Liver (tissue), 9 donors: ENCODE results near the gene NUDT1. TPM values are rescaled to one million over a fixed set of nuclear protein-coding genes. Genes with fewer than 3 reads are reported as not detected.

Source experiments
- DNase-seq: peaks from one replicate; pipeline ENCODE4 v3.0.0-alpha.2; 2017; ENCODE audit warnings: low spot score
- H3K27ac ChIP-seq, 2 donors: one replicate each; pipeline ENCODE4 v1.7.0; 2013; ENCODE audit warnings: inconsistent platforms in 2 of 2, low read length in 2 of 2, control low read depth in 1 of 2, low read depth in 1 of 2, mild to moderate bottlenecking in 1 of 2
- H3K27me3 ChIP-seq, 4 donors: one replicate each; pipeline versions ENCODE4 v1.6.1 to v1.7.0; 2013; ENCODE audit warnings: low read length in 3 of 4, inconsistent platforms in 1 of 4, mild to moderate bottlenecking in 1 of 4, moderate library complexity in 1 of 4; ENCODE audit not compliant: control insufficient read depth in 4 of 4, insufficient read depth in 4 of 4
- H3K36me3 ChIP-seq, 4 donors: one replicate each; pipeline versions ENCODE4 v1.6.1 to v1.7.0; 2013; ENCODE audit warnings: low read length in 3 of 4, mild to moderate bottlenecking in 3 of 4, low read depth in 1 of 4, moderate library complexity in 1 of 4; ENCODE audit not compliant: control insufficient read depth in 4 of 4, insufficient read depth in 3 of 4
- H3K4me1 ChIP-seq, 4 donors: one replicate each; pipeline versions ENCODE4 v1.6.1 to v1.7.0; 2013; ENCODE audit warnings: low read length in 3 of 4, mild to moderate bottlenecking in 3 of 4, moderate library complexity in 1 of 4; ENCODE audit not compliant: control insufficient read depth in 4 of 4, insufficient read depth in 4 of 4
- H3K4me3 ChIP-seq, 3 donors: one replicate each; pipeline versions ENCODE4 v1.6.1 to v1.7.0; 2013; ENCODE audit warnings: low read length in 3 of 3, control low read depth in 1 of 3, low read depth in 1 of 3, mild to moderate bottlenecking in 1 of 3
- H3K9ac ChIP-seq, 2 donors: one replicate each; pipeline ENCODE4 v1.7.0; 2013; ENCODE audit warnings: low read length in 2 of 2, mild to moderate bottlenecking in 2 of 2, moderate library complexity in 2 of 2, control low read depth in 1 of 2, low read depth in 1 of 2
- H3K9me3 ChIP-seq, 4 donors: one replicate each; pipeline versions ENCODE4 v1.6.1 to v1.7.0; 2013; ENCODE audit warnings: low read length in 3 of 4; ENCODE audit not compliant: control insufficient read depth in 4 of 4
- EGR1 ChIP-seq, 2 donors: IDR thresholded peaks; 2 replicates each; pipeline ENCODE4 v1.6.1; 2016 to 2018; ENCODE audit warnings: antibody characterized with exemption in 2 of 2, low read depth in 2 of 2
- FOXA1 ChIP-seq: IDR thresholded peaks from 2 replicates; pipeline ENCODE4 v1.6.1; 2016; ENCODE audit warnings: antibody characterized with exemption
- FOXA2 ChIP-seq: IDR thresholded peaks from 2 replicates; pipeline ENCODE4 v1.6.1; 2016; ENCODE audit warnings: antibody characterized with exemption
- GABPA ChIP-seq, 2 donors: IDR thresholded peaks in 1 of 2; conservative IDR thresholded peaks in 1 of 2; 2 replicates each; pipeline ENCODE4 v1.6.1; 2016; ENCODE audit warnings: antibody characterized with exemption in 2 of 2, mild to moderate bottlenecking in 1 of 2, moderate library complexity in 1 of 2
- HNF4A ChIP-seq, 2 donors: conservative IDR thresholded peaks; 2 replicates each; pipeline ENCODE4 v1.6.1; 2016; ENCODE audit warnings: antibody characterized with exemption in 2 of 2, mild to moderate bottlenecking in 2 of 2
- HNF4G ChIP-seq: IDR thresholded peaks from 2 replicates; pipeline ENCODE4 v1.6.1; 2016; ENCODE audit warnings: antibody characterized with exemption
- JUND ChIP-seq, 2 donors: IDR thresholded peaks; 2 replicates each; pipeline ENCODE4 v1.6.1; 2016; ENCODE audit warnings: antibody characterized with exemption in 2 of 2
- RAD21 ChIP-seq, 2 donors: IDR thresholded peaks; 2 replicates each; pipeline ENCODE4 v1.6.1; 2016; ENCODE audit warnings: antibody characterized with exemption in 2 of 2, mild to moderate bottlenecking in 2 of 2
- RXRA ChIP-seq, 2 donors: IDR thresholded peaks; 2 replicates each; pipeline ENCODE4 v1.6.1; 2017 to 2018; ENCODE audit warnings: antibody characterized with exemption in 2 of 2, mild to moderate bottlenecking in 1 of 2
- SP1 ChIP-seq: IDR thresholded peaks from 2 replicates; pipeline ENCODE4 v1.6.1; 2018; ENCODE audit warnings: antibody characterized with exemption, mild to moderate bottlenecking
- TAF1 ChIP-seq: conservative IDR thresholded peaks from 2 replicates; pipeline ENCODE4 v1.6.1; 2016; ENCODE audit warnings: antibody characterized with exemption, mild to moderate bottlenecking
- YY1 ChIP-seq: IDR thresholded peaks from 2 replicates; pipeline ENCODE4 v1.6.1; 2016; ENCODE audit warnings: antibody characterized with exemption, mild to moderate bottlenecking
- WGBS: extraction: QIAGEN DNeasy Blood & Tissue Kit; methylation state at CpG from one replicate; pipeline ENCODE4 v1.1.7; 2013; 5-methylcytosine and 5-hydroxymethylcytosine counted together
- polyA plus RNA-seq, 2 donors: library from polyadenylated mRNA; stranded (reverse) in 1 of 2; unstranded in 1 of 2; fragments of 200-250 nt in 1 of 2; fragments of >200 nt in 1 of 2; fragmentation: Nextera tagmentation in 1 of 2; extraction: Ambion mirVana in 1 of 2; gene quantifications; one replicate each; pipeline versions ENCODE4 v1.2.1 to v1.2.3, GENCODE V29; 2013 to 2015
- total RNA-seq, 2 donors: library from RNA; depleted of rRNA; stranded (reverse); fragments of >200 nt; gene quantifications; one replicate each; pipeline ENCODE4 v1.2.3, GENCODE V29; 2014
- TF ChIP-seq, protein P1 (sequence below): IDR thresholded peaks from 2 replicates; pipeline ENCODE4 v1.6.1; 2016; ENCODE audit warnings: antibody characterized with exemption
- TF ChIP-seq, protein P2 (sequence below): IDR thresholded peaks from 2 replicates; pipeline ENCODE4 v1.6.1; 2016; ENCODE audit warnings: antibody characterized with exemption, mild to moderate bottlenecking
- TF ChIP-seq, protein P3 (sequence below): IDR thresholded peaks from 2 replicates; pipeline ENCODE4 v1.6.1; 2016; ENCODE audit warnings: antibody characterized with exemption
- TF ChIP-seq, protein P4 (sequence below): fragments of 150-350 bp; IDR thresholded peaks from 2 replicates; pipeline ENCODE4 v1.5.1; 2017; ENCODE audit warnings: improper control_type of control experiment, low read depth, low read length; ENCODE audit not compliant: missing input control
- TF ChIP-seq, protein P5 (sequence below): IDR thresholded peaks from 2 replicates; pipeline ENCODE4 v1.6.1; 2016; ENCODE audit warnings: antibody characterized with exemption
- donor health status: healthy.
- donor health status: healthy.
- donor health status: healthy.
- donor health status: healthy.
- donor health status: healthy.

Gene NUDT1
- total and polyA plus RNA-seq, 4 donors: 1.0 to 22.3 (median 3.1) TPM

DNA sequence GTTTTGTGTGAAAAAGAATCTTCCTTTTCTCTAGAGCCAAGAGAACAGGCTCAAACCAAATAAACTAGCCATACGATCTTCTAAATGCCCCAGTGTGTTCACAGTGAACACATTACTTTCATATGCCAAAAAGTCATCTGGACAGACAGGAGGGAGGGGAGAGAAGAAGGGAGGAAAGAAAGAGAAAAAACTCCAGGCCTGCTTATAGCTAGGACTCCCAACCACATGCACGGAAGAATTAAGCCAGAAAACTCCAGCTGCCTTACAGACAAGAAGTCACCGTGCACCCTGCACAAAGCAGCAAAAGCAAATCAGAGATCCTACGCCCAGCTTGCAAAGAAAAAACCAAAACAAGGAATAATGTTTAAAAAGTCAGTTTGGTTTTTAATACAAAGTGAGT, 37.9 kb downstream of the NUDT1 start:
- H3K9me3 ChIP-seq: no peaks in the 10 kb centered on the region
- no peak for TF ChIP-seq RAD21 (IDR thresholded peaks at IDR 0.05)
- no peak for TF ChIP-seq FOXA2
- TF ChIP-seq EGR1 (IDR thresholded peaks at IDR 0.05; ENCODE audit: low read depth in 2 of 2): no peak
- no peak for TF ChIP-seq GABPA (IDR thresholded peaks at IDR 0.05 in 1 of 2, conservative IDR thresholded peaks at IDR 0.05 in 1 of 2)
- TF ChIP-seq HNF4G: no peak
- TF ChIP-seq, protein P1, sequence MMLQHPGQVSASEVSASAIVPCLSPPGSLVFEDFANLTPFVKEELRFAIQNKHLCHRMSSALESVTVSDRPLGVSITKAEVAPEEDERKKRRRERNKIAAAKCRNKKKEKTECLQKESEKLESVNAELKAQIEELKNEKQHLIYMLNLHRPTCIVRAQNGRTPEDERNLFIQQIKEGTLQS: no peak
- no peak for TF ChIP-seq SP1
- no peak for TF ChIP-seq TAF1
- TF ChIP-seq, protein P2, sequence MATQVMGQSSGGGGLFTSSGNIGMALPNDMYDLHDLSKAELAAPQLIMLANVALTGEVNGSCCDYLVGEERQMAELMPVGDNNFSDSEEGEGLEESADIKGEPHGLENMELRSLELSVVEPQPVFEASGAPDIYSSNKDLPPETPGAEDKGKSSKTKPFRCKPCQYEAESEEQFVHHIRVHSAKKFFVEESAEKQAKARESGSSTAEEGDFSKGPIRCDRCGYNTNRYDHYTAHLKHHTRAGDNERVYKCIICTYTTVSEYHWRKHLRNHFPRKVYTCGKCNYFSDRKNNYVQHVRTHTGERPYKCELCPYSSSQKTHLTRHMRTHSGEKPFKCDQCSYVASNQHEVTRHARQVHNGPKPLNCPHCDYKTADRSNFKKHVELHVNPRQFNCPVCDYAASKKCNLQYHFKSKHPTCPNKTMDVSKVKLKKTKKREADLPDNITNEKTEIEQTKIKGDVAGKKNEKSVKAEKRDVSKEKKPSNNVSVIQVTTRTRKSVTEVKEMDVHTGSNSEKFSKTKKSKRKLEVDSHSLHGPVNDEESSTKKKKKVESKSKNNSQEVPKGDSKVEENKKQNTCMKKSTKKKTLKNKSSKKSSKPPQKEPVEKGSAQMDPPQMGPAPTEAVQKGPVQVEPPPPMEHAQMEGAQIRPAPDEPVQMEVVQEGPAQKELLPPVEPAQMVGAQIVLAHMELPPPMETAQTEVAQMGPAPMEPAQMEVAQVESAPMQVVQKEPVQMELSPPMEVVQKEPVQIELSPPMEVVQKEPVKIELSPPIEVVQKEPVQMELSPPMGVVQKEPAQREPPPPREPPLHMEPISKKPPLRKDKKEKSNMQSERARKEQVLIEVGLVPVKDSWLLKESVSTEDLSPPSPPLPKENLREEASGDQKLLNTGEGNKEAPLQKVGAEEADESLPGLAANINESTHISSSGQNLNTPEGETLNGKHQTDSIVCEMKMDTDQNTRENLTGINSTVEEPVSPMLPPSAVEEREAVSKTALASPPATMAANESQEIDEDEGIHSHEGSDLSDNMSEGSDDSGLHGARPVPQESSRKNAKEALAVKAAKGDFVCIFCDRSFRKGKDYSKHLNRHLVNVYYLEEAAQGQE: no peak
- TF ChIP-seq YY1: no peak
- H3K27ac ChIP-seq: no peak overlapping the region
- H3K4me1 ChIP-seq: peaks cover 0 to 5% (median 0%) of the 10 kb centered on the region in 4 donors
- DNase-seq: no peak
- 71% methylated on average over 4 of the region's 4 CpGs for WGBS
- no peak overlapping the region for H3K9ac ChIP-seq
- no peak overlapping the region for H3K4me3 ChIP-seq
- H3K27me3 ChIP-seq: no peaks in the 10 kb centered on the region
- peaks cover 0 to 3% (median 0%) of the 10 kb centered on the region in 4 donors for H3K36me3 ChIP-seq

DNA sequence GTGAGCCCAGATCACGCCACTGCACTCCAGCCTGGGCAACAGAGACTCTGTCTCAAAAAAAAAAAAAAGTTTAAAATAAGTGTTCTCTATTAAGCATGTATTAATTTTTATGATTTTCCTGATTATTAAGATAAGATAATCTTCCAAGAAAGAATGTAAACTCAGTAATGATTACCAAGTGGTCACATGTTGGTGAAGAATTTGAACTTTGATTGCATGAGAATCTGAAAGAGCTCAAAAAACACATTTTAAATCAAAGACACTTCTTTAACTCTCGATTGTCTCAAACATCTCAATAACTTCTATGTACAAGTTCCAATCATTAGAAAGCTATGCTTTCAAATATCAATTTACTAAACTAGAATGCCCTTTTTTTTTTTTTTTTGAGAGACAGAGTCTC, 38.4 kb downstream of the NUDT1 start:
- Histone ChIP-seq H3K36me3 (peaks cover 0 to 3% (median 0%) of the 10 kb centered on the region in 4 donors), H3K9ac (no peak overlapping the region), H3K4me1 (peaks cover 0 to 5% (median 0%) of the 10 kb centered on the region in 4 donors), H3K27ac (no peak overlapping the region), H3K9me3 (no peaks in the 10 kb centered on the region), H3K27me3 (no peaks in the 10 kb centered on the region), H3K4me3 (no peak overlapping the region)
- TF ChIP-seq FOXA1 (no peak), JUND (IDR thresholded peaks at IDR 0.05) (no peak), SP1 (no peak), RAD21 (IDR thresholded peaks at IDR 0.05) (no peak), GABPA (IDR thresholded peaks at IDR 0.05 in 1 of 2, conservative IDR thresholded peaks at IDR 0.05 in 1 of 2) (no peak), EGR1 (IDR thresholded peaks at IDR 0.05; ENCODE audit: low read depth in 2 of 2) (no peak), HNF4G (no peak), FOXA2 (no peak), RXRA (IDR thresholded peaks at IDR 0.05) (no peak), YY1 (no peak), HNF4A (conservative IDR thresholded peaks at IDR 0.05) (no peak)
- TF ChIP-seq, protein P3, sequence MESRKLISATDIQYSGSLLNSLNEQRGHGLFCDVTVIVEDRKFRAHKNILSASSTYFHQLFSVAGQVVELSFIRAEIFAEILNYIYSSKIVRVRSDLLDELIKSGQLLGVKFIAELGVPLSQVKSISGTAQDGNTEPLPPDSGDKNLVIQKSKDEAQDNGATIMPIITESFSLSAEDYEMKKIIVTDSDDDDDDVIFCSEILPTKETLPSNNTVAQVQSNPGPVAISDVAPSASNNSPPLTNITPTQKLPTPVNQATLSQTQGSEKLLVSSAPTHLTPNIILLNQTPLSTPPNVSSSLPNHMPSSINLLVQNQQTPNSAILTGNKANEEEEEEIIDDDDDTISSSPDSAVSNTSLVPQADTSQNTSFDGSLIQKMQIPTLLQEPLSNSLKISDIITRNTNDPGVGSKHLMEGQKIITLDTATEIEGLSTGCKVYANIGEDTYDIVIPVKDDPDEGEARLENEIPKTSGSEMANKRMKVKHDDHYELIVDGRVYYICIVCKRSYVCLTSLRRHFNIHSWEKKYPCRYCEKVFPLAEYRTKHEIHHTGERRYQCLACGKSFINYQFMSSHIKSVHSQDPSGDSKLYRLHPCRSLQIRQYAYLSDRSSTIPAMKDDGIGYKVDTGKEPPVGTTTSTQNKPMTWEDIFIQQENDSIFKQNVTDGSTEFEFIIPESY: no peak
- TF ChIP-seq, protein P1: no peak
- TF ChIP-seq, protein P2: no peak
- TF ChIP-seq, protein P4, sequence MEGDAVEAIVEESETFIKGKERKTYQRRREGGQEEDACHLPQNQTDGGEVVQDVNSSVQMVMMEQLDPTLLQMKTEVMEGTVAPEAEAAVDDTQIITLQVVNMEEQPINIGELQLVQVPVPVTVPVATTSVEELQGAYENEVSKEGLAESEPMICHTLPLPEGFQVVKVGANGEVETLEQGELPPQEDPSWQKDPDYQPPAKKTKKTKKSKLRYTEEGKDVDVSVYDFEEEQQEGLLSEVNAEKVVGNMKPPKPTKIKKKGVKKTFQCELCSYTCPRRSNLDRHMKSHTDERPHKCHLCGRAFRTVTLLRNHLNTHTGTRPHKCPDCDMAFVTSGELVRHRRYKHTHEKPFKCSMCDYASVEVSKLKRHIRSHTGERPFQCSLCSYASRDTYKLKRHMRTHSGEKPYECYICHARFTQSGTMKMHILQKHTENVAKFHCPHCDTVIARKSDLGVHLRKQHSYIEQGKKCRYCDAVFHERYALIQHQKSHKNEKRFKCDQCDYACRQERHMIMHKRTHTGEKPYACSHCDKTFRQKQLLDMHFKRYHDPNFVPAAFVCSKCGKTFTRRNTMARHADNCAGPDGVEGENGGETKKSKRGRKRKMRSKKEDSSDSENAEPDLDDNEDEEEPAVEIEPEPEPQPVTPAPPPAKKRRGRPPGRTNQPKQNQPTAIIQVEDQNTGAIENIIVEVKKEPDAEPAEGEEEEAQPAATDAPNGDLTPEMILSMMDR: no peak
- TF ChIP-seq, protein P5, sequence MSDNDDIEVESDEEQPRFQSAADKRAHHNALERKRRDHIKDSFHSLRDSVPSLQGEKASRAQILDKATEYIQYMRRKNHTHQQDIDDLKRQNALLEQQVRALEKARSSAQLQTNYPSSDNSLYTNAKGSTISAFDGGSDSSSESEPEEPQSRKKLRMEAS: no peak
- no peak for DNase-seq
- WGBS: 67% methylated on average over 2 of the region's 2 CpGs
